ENCODE data around the gene CUEDC2.

Gene CUEDC2

DNA sequence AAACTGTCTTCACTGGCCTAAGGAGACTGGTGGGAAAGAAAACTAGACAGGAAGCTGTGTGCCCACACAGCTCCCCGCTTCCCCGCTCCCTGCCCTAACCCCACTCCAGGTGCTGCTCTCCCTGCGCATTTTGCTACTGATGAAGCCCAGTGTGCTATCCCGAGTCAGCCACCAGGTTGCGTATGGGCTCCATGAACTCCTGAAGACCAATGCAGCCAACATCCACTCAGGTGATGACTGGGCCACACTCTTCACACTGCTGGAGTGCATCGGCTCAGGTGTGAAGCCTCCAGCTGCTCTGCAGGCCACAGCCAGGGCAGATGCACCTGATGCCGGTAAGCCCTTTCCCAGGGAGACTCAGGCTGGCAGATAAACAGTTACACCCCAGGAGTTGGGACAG lies 57.1 kb downstream of the CUEDC2 start:
- Histone ChIP-seq H3K4me3 (no peak overlapping the region), H3K27ac (no peak overlapping the region)
- DNase-seq (ENCODE audit: low spot score) = no peak
- TF ChIP-seq, protein P1, sequence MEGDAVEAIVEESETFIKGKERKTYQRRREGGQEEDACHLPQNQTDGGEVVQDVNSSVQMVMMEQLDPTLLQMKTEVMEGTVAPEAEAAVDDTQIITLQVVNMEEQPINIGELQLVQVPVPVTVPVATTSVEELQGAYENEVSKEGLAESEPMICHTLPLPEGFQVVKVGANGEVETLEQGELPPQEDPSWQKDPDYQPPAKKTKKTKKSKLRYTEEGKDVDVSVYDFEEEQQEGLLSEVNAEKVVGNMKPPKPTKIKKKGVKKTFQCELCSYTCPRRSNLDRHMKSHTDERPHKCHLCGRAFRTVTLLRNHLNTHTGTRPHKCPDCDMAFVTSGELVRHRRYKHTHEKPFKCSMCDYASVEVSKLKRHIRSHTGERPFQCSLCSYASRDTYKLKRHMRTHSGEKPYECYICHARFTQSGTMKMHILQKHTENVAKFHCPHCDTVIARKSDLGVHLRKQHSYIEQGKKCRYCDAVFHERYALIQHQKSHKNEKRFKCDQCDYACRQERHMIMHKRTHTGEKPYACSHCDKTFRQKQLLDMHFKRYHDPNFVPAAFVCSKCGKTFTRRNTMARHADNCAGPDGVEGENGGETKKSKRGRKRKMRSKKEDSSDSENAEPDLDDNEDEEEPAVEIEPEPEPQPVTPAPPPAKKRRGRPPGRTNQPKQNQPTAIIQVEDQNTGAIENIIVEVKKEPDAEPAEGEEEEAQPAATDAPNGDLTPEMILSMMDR (IDR thresholded peaks at IDR 0.05) = no peak

Measured in coronary artery (tissue), 2 donors.